GM06990 (cell line): ENCODE measurements around the gene APOC3.

Source experiments
- DNase-seq: peaks from one replicate; pipeline ENCODE4 v3.0.0-alpha.2; 2011; ENCODE audit not compliant: insufficient read length; ENCODE audit errors: extremely low read depth
- H3K27me3 ChIP-seq: replicated peaks from 2 replicates; pipeline ENCODE4 v1.6.0; 2011; ENCODE audit warnings: low read length; ENCODE audit not compliant: control insufficient read depth, insufficient read depth
- H3K36me3 ChIP-seq: 2 replicates; pipeline ENCODE4 v1.5.1; 2011; ENCODE audit warnings: low read length; ENCODE audit not compliant: control insufficient read depth, insufficient read depth
- H3K4me3 ChIP-seq: replicated peaks from 2 replicates; pipeline ENCODE4 v1.5.1; 2011; ENCODE audit warnings: low read depth, mild to moderate bottlenecking, control low read depth, low read length
- TF ChIP-seq, protein P1 (sequence below): IDR thresholded peaks from 2 replicates; pipeline ENCODE4 v1.5.1; 2011; ENCODE audit warnings: low read length, control low read depth, mild to moderate bottlenecking, inconsistent platforms; ENCODE audit not compliant: insufficient read depth, poor library complexity, severe bottlenecking

Gene APOC3

DNA sequence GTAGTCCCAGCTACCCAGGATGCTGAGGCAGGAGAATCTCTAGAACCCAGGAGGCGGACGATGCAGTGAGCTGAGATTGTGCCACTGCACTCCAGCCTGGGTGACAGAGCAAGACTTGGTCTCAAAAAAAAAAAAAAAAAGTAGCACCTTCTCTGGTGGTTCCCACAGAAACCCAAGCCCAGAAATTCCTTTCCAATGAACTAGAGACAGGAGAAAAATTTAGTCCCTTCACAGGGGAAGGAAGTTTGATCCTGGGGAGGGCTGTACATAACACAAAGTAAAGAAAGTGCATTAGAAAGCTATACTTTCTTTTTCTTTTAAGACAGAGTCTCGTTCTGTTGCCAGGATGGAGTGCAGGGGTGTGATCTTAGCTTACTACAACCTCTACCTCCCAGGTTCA lies 33.2 kb downstream of the APOC3 start:
- no peak for DNase-seq
- peaks cover 24% of the 10 kb centered on the region for H3K36me3 ChIP-seq
- H3K4me3 ChIP-seq = no peak overlapping the region
- H3K27me3 ChIP-seq = no peaks in the 10 kb centered on the region
- TF ChIP-seq, protein P1, sequence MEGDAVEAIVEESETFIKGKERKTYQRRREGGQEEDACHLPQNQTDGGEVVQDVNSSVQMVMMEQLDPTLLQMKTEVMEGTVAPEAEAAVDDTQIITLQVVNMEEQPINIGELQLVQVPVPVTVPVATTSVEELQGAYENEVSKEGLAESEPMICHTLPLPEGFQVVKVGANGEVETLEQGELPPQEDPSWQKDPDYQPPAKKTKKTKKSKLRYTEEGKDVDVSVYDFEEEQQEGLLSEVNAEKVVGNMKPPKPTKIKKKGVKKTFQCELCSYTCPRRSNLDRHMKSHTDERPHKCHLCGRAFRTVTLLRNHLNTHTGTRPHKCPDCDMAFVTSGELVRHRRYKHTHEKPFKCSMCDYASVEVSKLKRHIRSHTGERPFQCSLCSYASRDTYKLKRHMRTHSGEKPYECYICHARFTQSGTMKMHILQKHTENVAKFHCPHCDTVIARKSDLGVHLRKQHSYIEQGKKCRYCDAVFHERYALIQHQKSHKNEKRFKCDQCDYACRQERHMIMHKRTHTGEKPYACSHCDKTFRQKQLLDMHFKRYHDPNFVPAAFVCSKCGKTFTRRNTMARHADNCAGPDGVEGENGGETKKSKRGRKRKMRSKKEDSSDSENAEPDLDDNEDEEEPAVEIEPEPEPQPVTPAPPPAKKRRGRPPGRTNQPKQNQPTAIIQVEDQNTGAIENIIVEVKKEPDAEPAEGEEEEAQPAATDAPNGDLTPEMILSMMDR = no peak

DNA sequence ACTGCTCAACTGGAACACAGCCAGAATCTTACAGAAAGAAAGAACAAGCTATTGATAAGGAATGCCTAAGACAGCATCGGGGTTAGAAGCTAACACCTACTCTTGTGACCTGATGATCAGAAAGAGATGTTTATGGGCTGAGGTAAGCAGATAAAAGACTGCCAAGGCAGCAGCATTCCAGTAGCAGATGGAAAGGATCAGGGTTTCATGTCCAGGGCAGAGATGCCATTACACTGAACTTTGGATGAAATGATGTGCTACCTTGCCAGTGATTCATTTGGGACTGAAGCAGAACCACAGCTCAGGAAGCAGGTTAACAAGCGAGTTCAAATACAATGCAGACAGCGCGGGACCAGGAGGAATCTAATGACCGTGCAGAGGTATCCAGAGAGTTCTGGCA lies 34.8 kb downstream of the APOC3 start:
- Histone ChIP-seq H3K4me3 (no peak overlapping the region), H3K27me3 (no peaks in the 10 kb centered on the region), H3K36me3 (peaks cover 18% of the 10 kb centered on the region)
- no peak for DNase-seq
- TF ChIP-seq, protein P1 = no peak

DNA sequence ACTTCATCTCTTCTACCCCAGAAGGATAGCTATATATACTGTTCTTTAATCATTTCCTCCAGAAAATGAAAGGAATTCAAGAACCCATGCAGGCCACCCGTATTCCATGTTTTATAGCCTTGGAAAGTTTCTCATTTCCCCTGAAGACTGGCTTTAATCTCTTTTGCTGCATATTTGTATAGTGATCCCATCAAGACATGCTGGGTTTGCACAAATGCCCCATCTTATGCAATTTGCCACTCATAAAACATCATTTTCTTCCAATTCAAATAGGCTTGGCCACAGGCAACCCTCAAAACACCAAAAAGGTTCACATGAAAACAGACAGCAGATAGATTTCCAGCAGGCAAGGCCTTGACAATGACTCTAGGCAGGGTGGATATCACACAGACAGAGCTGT lies 36.0 kb downstream of the APOC3 start:
- TF ChIP-seq, protein P1 = no peak
- H3K27me3 ChIP-seq = no peaks in the 10 kb centered on the region
- H3K36me3 ChIP-seq = peaks cover 20% of the 10 kb centered on the region
- no peak overlapping the region for H3K4me3 ChIP-seq
- no peak for DNase-seq

DNA sequence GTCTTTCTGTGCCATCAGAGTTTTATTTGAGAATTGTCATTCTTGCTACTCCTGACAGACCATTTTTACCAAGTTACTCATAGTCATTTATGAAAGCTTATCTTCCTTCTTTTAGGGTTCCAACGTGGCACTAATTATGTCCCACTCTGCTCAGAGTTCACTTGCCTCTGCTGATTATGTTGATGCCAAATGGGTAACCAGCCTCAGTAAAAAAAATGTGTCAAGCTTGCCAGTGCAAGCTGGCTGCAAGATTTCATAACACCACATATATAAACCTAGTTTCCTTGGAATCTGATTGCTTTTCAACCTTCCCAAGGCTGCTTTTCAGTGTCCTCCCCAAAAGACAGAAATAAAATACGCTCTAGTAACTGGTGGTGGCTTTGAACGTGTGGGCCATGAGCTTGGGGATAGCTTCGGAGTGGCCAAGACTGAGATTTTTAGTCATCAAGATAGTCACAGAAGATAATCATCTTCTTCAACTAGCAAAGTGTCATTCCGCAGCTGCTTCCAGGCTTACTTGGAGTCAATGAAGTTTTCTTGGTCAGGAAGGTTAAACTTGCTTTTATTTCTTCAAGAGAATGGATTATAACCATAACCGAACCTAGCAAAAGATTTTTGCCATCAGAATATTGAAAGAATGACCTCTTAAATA lies 37.2 kb downstream of the APOC3 start:
- Histone ChIP-seq H3K4me3 (no peak overlapping the region), H3K27me3 (no peaks in the 10 kb centered on the region), H3K36me3 (peaks cover 16% of the 10 kb centered on the region)
- TF ChIP-seq, protein P1 = no peak
- DNase-seq = no peak

DNA sequence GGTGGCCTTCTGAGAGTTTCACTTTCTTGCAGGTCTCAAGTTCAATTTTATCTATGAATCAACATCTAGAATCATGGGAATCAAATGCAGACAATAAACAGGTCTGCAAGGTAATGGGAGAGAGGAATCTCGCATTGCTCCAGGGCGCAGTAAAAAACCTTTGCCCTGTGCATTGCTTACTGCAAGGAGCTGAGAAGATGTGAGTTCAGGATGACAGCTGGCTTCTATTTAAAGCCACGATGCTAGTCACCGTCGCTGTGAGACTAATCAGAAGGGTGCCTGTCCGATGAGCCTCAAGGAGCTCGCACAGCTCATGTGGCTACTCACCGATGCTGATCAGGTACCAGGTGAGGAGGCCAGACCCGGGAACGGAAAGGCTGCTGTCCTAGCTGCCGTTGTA lies 37.9 kb downstream of the APOC3 start:
- no peak for DNase-seq
- no peaks in the 10 kb centered on the region for H3K27me3 ChIP-seq
- H3K36me3 ChIP-seq = peaks cover 12% of the 10 kb centered on the region

DNA sequence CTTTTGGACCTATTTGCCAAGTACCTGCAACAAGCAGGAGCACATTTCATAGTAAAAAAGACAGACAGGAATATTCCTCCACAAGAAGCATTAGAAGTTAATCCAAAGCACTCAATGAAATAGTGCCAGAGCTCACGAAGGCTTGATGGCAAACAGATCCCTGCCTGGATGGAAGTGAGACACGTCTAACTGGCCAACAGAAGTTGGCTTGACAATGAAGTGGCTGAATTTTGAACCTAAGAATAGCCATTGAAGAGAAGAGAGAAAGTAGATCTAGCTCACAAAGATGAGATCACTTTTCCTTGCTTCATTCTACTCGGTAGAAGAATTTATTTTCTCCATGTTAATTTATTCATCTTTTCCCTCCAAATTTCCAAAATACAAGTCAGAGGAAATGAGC lies 38.4 kb downstream of the APOC3 start:
- DNase-seq = no peak
- no peaks in the 10 kb centered on the region for H3K27me3 ChIP-seq
- TF ChIP-seq, protein P1 = no peak
- peaks cover 15% of the 10 kb centered on the region for H3K36me3 ChIP-seq
- H3K4me3 ChIP-seq = no peak overlapping the region

More for the DNA sequence above, 37.9 kb downstream of the APOC3 start:
- H3K4me3 ChIP-seq = no peak overlapping the region
- TF ChIP-seq, protein P1 = no peak
